ENCODE data around the gene LEUTX. TPM values are rescaled to one million over a fixed set of nuclear protein-coding genes. Genes with fewer than 3 reads are reported as not detected.

Gene LEUTX
- total and polyA plus RNA-seq, 2 donors (not counting 1 experiment from before 2014, with no cell fraction given): not detected

DNA sequence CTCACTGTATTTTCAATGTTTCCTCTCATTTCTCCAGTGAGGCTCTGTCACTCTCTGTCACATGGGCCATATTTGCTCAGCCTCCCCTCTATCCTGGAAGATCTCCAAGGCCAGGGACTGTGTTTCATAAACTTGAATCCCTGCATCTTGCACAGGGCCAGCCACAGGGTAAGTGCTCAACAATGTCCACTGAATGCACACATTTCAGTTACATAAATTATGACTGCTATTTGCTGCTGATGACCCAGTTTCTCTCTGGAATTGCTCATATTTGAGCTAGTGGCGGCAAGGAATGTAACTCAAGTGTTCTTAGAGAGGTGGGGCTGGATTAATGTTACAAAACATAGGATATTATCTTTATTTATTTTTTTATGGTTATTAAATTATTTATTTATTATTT lies 47.0 kb upstream of the LEUTX start:
- Mint-ChIP-seq H3K27ac (no peak overlapping the region), H3K4me3 (no peak overlapping the region), H3K27me3 (peaks cover 37% of the 10 kb centered on the region), H3K9me3 (ENCODE audit: insufficient read depth) (no peaks in the 10 kb centered on the region), H3K4me1 (no peaks in the 10 kb centered on the region)
- no CpG with 5 or more reads among the region's 1 CpG for WGBS (ENCODE audit: insufficient coverage)
- ATAC-seq (ENCODE audit: low read depth) (no peak), DNase-seq (no peak)
- no peaks in the 10 kb centered on the region for H3K79me2 ChIP-seq (ENCODE audit: control insufficient read depth, insufficient read depth, low read length)
- H3K36me3 ChIP-seq (replicated peaks in 1 of 2; ENCODE audit: control extremely low read depth in 1 of 2, control insufficient read depth in 1 of 2, extremely low read depth in 1 of 2, insufficient read depth in 2 of 2, low read length in 1 of 2): no peaks in the 10 kb centered on the region
- H3K9me3 ChIP-seq (ENCODE audit: control extremely low read depth in 1 of 3, control insufficient read depth in 2 of 3, insufficient read depth in 1 of 3, low read length in 2 of 3): no peaks in the 10 kb centered on the region
- H3K27ac ChIP-seq (ENCODE audit: low read length in 2 of 2): no peak overlapping the region
- H3K4me3 ChIP-seq (ENCODE audit: control extremely low read depth in 1 of 5, extremely low read depth in 1 of 5, insufficient read depth in 1 of 5, low read depth in 2 of 5, low read length in 4 of 5): no peak overlapping the region
- H3K4me2 ChIP-seq (replicated peaks; ENCODE audit: low read depth, low read length, poor library complexity, severe bottlenecking): no peak overlapping the region
- TF ChIP-seq EZH2 (IDR thresholded peaks at IDR 0.05; ENCODE audit: borderline replicate concordance, insufficient read depth, low read depth, low read length, poor library complexity, severe bottlenecking): no peak
- no peak for TF ChIP-seq CTCF (IDR thresholded peaks at IDR 0.05)
- no peak overlapping the region for H3K9ac ChIP-seq (ENCODE audit: low read length)
- no peak overlapping the region for H2AFZ ChIP-seq (ENCODE audit: insufficient read depth, low read depth, low read length, poor library complexity, severe bottlenecking)
- CTCF ChIA-PET: no interaction called here
- intact Hi-C loops (cut with micrococcal nuclease): no loop called here
- H3K4me1 ChIP-seq (ENCODE audit: control insufficient read depth in 2 of 2, insufficient read depth in 2 of 2, low read length in 2 of 2): no peaks in the 10 kb centered on the region
- peaks cover 0 to 9% (median 0%) of the 10 kb centered on the region in 4 experiments for H3K27me3 ChIP-seq (replicated peaks in 1 of 4; ENCODE audit: control extremely low read depth in 1 of 4, control insufficient read depth in 3 of 4, insufficient read depth in 4 of 4, low read length in 3 of 4)
- POLR2A ChIA-PET: no interaction called here
- H4K20me1 ChIP-seq (ENCODE audit: control insufficient read depth, insufficient read depth, low read length, poor library complexity, severe bottlenecking): no peaks in the 10 kb centered on the region

DNA sequence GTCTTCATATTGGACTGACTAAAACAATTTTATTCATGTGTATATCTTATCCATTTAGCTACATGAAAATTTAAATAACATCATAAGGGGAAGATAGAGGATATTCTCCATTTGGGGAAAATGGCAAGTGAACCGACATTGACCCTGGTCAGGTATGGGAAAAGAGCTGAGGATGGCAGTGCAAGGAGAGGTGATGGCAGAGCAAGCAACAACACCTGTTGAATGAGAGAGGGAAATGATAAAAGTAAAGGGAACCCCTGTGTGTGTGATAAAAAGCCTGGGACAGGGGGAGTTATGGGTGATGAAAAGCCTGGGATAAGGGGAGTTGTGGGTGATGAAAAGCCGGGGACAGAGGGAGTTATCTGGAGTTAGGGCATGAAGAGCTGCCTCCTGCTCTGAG lies 44.8 kb upstream of the LEUTX start:
- ChIA-PET POLR2A (no interaction called here), CTCF (no interaction called here)
- H3K4me3 Mint-ChIP-seq: no peak overlapping the region
- no peaks in the 10 kb centered on the region for H3K4me1 Mint-ChIP-seq
- Histone ChIP-seq H3K9ac (ENCODE audit: low read length) (no peak overlapping the region), H4K20me1 (ENCODE audit: control insufficient read depth, insufficient read depth, low read length, poor library complexity, severe bottlenecking) (no peaks in the 10 kb centered on the region), H3K36me3 (replicated peaks in 1 of 2; ENCODE audit: control extremely low read depth in 1 of 2, control insufficient read depth in 1 of 2, extremely low read depth in 1 of 2, insufficient read depth in 2 of 2, low read length in 1 of 2) (no peaks in the 10 kb centered on the region), H2AFZ (ENCODE audit: insufficient read depth, low read depth, low read length, poor library complexity, severe bottlenecking) (no peak overlapping the region), H3K4me2 (replicated peaks; ENCODE audit: low read depth, low read length, poor library complexity, severe bottlenecking) (no peak overlapping the region), H3K79me2 (ENCODE audit: control insufficient read depth, insufficient read depth, low read length) (no peaks in the 10 kb centered on the region), H3K9me3 (ENCODE audit: control extremely low read depth in 1 of 3, control insufficient read depth in 2 of 3, insufficient read depth in 1 of 3, low read length in 2 of 3) (no peaks in the 10 kb centered on the region), H3K4me3 (ENCODE audit: control extremely low read depth in 1 of 5, extremely low read depth in 1 of 5, insufficient read depth in 1 of 5, low read depth in 2 of 5, low read length in 4 of 5) (no peak overlapping the region), H3K27me3 (replicated peaks in 1 of 4; ENCODE audit: control extremely low read depth in 1 of 4, control insufficient read depth in 3 of 4, insufficient read depth in 4 of 4, low read length in 3 of 4) (peaks cover 0 to 9% (median 2%) of the 10 kb centered on the region in 4 experiments), H3K4me1 (ENCODE audit: control insufficient read depth in 2 of 2, insufficient read depth in 2 of 2, low read length in 2 of 2) (no peaks in the 10 kb centered on the region), H3K27ac (ENCODE audit: low read length in 2 of 2) (no peak overlapping the region)
- 100% methylated on average over 2 of the region's 2 CpGs for WGBS (ENCODE audit: insufficient coverage)
- H3K27me3 Mint-ChIP-seq: peaks cover 39% of the 10 kb centered on the region
- TF ChIP-seq EZH2 (IDR thresholded peaks at IDR 0.05; ENCODE audit: borderline replicate concordance, insufficient read depth, low read depth, low read length, poor library complexity, severe bottlenecking): no peak
- no peak for TF ChIP-seq CTCF (IDR thresholded peaks at IDR 0.05)
- intact Hi-C loops (cut with micrococcal nuclease): no loop called here
- no peak overlapping the region for H3K27ac Mint-ChIP-seq
- H3K9me3 Mint-ChIP-seq (ENCODE audit: insufficient read depth): no peaks in the 10 kb centered on the region
- DNase-seq (no peak), ATAC-seq (ENCODE audit: low read depth) (no peak)

Measured in B cell (primary cell).